HL-60 (cell line): ENCODE data around the gene ZDHHC4.

Source experiments
- CTCF ChIP-seq: IDR thresholded peaks from one replicate; pipeline ENCODE4 v1.5.1; 2011; ENCODE audit warnings: low read length, control low read depth, inconsistent platforms; ENCODE audit not compliant: insufficient read depth
- GABPA ChIP-seq: IDR thresholded peaks from 2 replicates; pipeline ENCODE4 v1.6.1; 2012; ENCODE audit warnings: low read depth
- POLR2AphosphoS5 ChIP-seq: IDR thresholded peaks from 2 replicates; pipeline ENCODE4 v1.6.1; 2012; ENCODE audit warnings: low read depth
- TF ChIP-seq, protein P1 (sequence below): IDR thresholded peaks from 2 replicates; pipeline ENCODE4 v1.6.1; 2012; ENCODE audit warnings: low read depth; ENCODE audit not compliant: insufficient replicate concordance

DNA sequence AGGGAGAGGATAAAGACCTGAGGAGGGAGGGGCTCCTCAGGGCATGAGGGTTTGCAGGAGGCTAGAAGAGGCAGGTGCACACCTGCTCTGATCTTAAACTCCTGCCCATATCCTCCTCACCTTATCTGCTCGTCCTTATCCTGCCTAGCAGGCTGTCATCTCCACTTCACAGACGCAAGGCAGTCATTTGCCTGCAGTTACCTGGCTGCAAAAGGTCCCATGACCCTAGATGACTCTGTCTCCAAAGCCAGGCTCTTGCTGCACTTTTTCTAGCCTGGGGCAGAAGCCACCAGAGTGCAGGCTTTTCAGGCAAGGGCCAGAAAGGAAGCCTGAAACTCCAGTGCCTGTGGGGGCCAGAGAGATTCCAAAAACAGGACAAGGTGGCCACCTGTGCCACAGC is 36.5 kb downstream of the ZDHHC4 start:
- TF ChIP-seq CTCF (no peak), GABPA (no peak), POLR2AphosphoS5 (no peak)
- TF ChIP-seq, protein P1, sequence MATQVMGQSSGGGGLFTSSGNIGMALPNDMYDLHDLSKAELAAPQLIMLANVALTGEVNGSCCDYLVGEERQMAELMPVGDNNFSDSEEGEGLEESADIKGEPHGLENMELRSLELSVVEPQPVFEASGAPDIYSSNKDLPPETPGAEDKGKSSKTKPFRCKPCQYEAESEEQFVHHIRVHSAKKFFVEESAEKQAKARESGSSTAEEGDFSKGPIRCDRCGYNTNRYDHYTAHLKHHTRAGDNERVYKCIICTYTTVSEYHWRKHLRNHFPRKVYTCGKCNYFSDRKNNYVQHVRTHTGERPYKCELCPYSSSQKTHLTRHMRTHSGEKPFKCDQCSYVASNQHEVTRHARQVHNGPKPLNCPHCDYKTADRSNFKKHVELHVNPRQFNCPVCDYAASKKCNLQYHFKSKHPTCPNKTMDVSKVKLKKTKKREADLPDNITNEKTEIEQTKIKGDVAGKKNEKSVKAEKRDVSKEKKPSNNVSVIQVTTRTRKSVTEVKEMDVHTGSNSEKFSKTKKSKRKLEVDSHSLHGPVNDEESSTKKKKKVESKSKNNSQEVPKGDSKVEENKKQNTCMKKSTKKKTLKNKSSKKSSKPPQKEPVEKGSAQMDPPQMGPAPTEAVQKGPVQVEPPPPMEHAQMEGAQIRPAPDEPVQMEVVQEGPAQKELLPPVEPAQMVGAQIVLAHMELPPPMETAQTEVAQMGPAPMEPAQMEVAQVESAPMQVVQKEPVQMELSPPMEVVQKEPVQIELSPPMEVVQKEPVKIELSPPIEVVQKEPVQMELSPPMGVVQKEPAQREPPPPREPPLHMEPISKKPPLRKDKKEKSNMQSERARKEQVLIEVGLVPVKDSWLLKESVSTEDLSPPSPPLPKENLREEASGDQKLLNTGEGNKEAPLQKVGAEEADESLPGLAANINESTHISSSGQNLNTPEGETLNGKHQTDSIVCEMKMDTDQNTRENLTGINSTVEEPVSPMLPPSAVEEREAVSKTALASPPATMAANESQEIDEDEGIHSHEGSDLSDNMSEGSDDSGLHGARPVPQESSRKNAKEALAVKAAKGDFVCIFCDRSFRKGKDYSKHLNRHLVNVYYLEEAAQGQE: no peak
